OCI-LY3 (cell line): ENCODE data around the gene TDRD9.

Experiments used
- H2AFZ ChIP-seq: fragments of 200-600, 300-600 bp; shearing (Covaris generic); 2 replicates; pipeline ENCODE4 v1.6.0; 2014; ENCODE audit warnings: antibody characterized with exemption, low read depth, low read length
- H3K27ac ChIP-seq: fragments of 200-600, 300-600 bp; sonication (generic); 2 replicates; pipeline ENCODE4 v1.5.1; 2014; ENCODE audit warnings: mild to moderate bottlenecking, low read length, moderate library complexity, mixed read lengths
- H3K27me3 ChIP-seq: fragments of 200-600, 300-600 bp; sonication (generic); 2 replicates; pipeline ENCODE4 v1.6.1; 2014; ENCODE audit warnings: low read depth, low read length, mixed read lengths
- H3K36me3 ChIP-seq: fragments of 200-600, 300-600 bp; sonication (generic); replicated peaks from 2 replicates; pipeline ENCODE3; 2014; ENCODE audit warnings: low read depth, low read length, mixed read lengths
- H3K4me1 ChIP-seq: fragments of 300-600, 200-600 bp; sonication (generic); 2 replicates; pipeline ENCODE4 v1.6.1; 2014; ENCODE audit warnings: low read length, mixed read lengths
- H3K4me2 ChIP-seq: fragments of 200-600, 300-600 bp; sonication (generic); 2 replicates; pipeline ENCODE4 v1.6.1; 2014; ENCODE audit warnings: low read length, mixed read lengths
- H3K4me3 ChIP-seq: fragments of 300-600, 200-600 bp; sonication (generic); 2 replicates; pipeline ENCODE4 v1.5.1; 2014; ENCODE audit warnings: antibody characterized with exemption, mild to moderate bottlenecking, low read length, moderate library complexity
- H3K79me2 ChIP-seq: fragments of 300-600, 200-600 bp; shearing (Covaris generic); 2 replicates; pipeline ENCODE4 v1.6.1; 2014; ENCODE audit warnings: mild to moderate bottlenecking, low read length, mixed read lengths
- H3K9ac ChIP-seq: fragments of 300-600, 200-600 bp; shearing (Covaris generic); 2 replicates; pipeline ENCODE4 v1.6.0; 2014; ENCODE audit warnings: mild to moderate bottlenecking, low read length, moderate library complexity
- H3K9me3 ChIP-seq: fragments of 200-600, 300-600 bp; shearing (Covaris generic); 2 replicates; pipeline ENCODE4 v1.6.1; 2014; ENCODE audit warnings: low read length, mixed read lengths; ENCODE audit not compliant: insufficient read depth
- H4K20me1 ChIP-seq: fragments of 200-600, 300-600 bp; sonication (generic); 2 replicates; pipeline ENCODE4 v1.6.1; 2016; ENCODE audit warnings: low read length, mixed read lengths; ENCODE audit not compliant: insufficient read depth
- CTCF ChIP-seq: fragments of 200-600, 300-600 bp; sonication (generic); IDR thresholded peaks from 2 replicates; pipeline ENCODE4 v1.5.1; 2014; ENCODE audit warnings: antibody characterized with exemption, low read length, low read depth
- EZH2phosphoT487 ChIP-seq: fragments of 200-600 bp; shearing (Covaris generic); IDR thresholded peaks from 2 replicates; pipeline ENCODE4 v1.6.1; 2018; ENCODE audit warnings: antibody characterized with exemption, mixed run types, low read depth

The TDRD9 gene

GRCh38 chr14:104100171-104101085, 172.2 kb downstream of the TDRD9 start:
- H3K27ac ChIP-seq, result no peak overlapping the region
- H2AFZ ChIP-seq, result no peak overlapping the region
- H3K4me3 ChIP-seq, result no peak overlapping the region
- H3K4me1 ChIP-seq, result no peaks in the 10 kb centered on the region
- no peaks in the 10 kb centered on the region for H3K9me3 ChIP-seq
- no peaks in the 10 kb centered on the region for H3K36me3 ChIP-seq
- H3K9ac ChIP-seq, result no peak overlapping the region
- TF ChIP-seq EZH2phosphoT487 (no peak), CTCF (no peak)
- no peaks in the 10 kb centered on the region for H4K20me1 ChIP-seq
- H3K4me2 ChIP-seq, result no peak overlapping the region
- H3K27me3 ChIP-seq, result no peaks in the 10 kb centered on the region
- H3K79me2 ChIP-seq, result no peaks in the 10 kb centered on the region

GRCh38 chr14:104101086-104101621, 172.9 kb downstream of the TDRD9 start:
- no peaks in the 10 kb centered on the region for H3K4me1 ChIP-seq
- H3K4me3 ChIP-seq, result no peak overlapping the region
- no peaks in the 10 kb centered on the region for H3K9me3 ChIP-seq
- no peak overlapping the region for H3K4me2 ChIP-seq
- H3K36me3 ChIP-seq, result no peaks in the 10 kb centered on the region
- H3K27ac ChIP-seq, result no peak overlapping the region
- H2AFZ ChIP-seq, result no peak overlapping the region
- no peaks in the 10 kb centered on the region for H3K79me2 ChIP-seq
- H4K20me1 ChIP-seq, result no peaks in the 10 kb centered on the region
- H3K27me3 ChIP-seq, result no peaks in the 10 kb centered on the region
- H3K9ac ChIP-seq, result no peak overlapping the region
- TF ChIP-seq CTCF, result no peak
- TF ChIP-seq EZH2phosphoT487, result no peak

DNA sequence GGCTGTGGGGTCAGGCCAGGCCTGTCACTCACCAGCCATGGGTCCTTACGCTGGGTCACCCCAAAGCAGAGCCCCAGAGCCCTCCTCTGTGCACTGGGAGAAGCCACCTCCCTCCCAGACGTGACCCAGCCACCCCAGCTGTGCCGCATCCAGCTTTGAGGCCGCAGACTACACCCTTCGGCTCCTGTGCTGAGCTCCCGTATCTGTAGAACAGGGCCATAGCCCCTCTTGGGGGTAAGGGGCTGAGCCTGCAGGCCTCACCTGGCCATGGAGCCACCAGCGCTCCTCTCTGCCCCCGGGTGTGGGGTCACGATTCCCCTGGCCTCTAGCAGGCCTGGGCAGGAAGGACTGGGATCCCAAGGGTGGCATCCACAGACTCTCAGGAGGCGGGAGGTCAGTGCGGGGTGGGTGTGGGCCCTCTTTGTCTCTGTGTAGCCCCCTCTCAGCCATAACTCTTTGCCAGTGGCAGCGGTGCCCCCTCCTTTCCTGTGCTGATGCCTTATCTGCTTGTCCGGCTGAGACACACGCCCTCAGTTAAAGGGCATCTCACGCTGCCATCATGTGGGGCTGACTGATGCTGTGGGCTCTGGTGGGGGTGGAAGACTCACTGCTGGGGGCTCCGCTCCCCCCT, 173.5 kb downstream of the TDRD9 start:
- H3K27ac ChIP-seq, result no peak overlapping the region
- H3K36me3 ChIP-seq, result no peaks in the 10 kb centered on the region
- no peak overlapping the region for H3K4me3 ChIP-seq
- H3K4me2 ChIP-seq, result no peak overlapping the region
- H3K9ac ChIP-seq, result no peak overlapping the region
- H3K4me1 ChIP-seq, result no peaks in the 10 kb centered on the region
- H3K9me3 ChIP-seq, result no peaks in the 10 kb centered on the region
- H3K27me3 ChIP-seq, result no peaks in the 10 kb centered on the region
- TF ChIP-seq CTCF, result no peak
- TF ChIP-seq EZH2phosphoT487, result no peak
- H4K20me1 ChIP-seq, result no peaks in the 10 kb centered on the region
- no peak overlapping the region for H2AFZ ChIP-seq
- no peaks in the 10 kb centered on the region for H3K79me2 ChIP-seq
